Ramos (cell line): ENCODE measurements around the gene B3GNT8.
"Not testable (repeated sequence)": the region's sequence is repeated elsewhere in the genome, so short reads cannot be mapped to it uniquely, and the experiment has no call there.

Experiments
- in situ Hi-C: fragments of 300-500 bp; cut with MboI; formaldehyde crosslinking; loops from one replicate; pipeline ENCODE4 v1.14.3; 2022; ENCODE audit warnings: low sequenced_read_pairs; ENCODE audit not compliant: unreplicated experiment

Gene B3GNT8

GRCh38 chr19:41426952-41427646 lies at the start of gene B3GNT8:
B3GNT8 (minus strand) TSS chr19:41427374; CDS start chr19:41426778, 596 bp downstream.
- in situ Hi-C loops, result no loop called here

- in situ Hi-C loops, result no loop called here
Measured at GRCh38 chr19:41476583-41476982, 49.4 kb upstream of the B3GNT8 start.

DNA sequence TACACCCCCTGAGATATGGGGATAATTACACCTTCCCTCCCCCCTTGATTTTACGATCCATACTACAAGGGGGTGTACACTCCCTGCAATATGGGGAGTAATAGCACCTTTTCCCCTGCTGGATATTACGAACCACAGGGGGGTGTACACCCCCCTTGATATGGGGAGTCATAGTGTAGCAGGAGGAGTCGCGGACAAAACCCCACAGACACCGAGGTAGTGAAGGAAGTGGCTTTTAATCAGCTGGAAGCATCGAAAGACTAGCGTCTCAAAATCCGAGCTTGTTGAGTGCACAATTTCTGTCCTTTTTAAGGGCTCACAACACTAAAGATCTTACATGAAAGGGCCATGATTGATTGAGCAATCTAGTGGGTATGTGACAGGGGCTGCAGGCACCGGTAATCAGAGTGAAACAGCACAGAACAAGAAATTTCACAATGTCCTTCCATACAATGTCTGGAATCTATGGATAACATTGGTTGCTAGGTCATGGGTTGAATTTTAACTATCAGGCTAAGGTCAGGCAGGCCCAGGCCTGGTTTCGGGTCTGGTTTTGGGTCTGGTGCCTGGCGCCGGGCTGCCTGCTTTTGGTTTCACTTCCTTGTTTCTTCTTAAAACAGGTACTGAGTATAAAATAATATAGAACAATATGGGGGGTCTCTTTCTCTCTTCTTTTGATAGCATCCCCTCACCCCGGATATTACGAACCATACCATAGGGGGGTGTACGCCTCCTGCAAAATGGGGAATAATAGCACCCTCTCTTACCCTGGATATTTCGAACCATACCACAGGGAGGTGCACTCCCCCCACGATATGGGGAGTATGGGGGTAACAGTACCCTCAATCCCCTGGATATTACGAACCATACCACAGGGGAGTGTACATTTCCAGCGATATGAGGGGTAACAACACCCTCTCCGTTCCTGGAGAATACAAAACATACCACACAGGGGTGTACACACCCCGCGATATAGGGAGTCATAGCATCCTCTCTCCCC lies 36.4 kb upstream of the B3GNT8 start:
- in situ Hi-C loops, result not testable (repeated sequence)

DNA sequence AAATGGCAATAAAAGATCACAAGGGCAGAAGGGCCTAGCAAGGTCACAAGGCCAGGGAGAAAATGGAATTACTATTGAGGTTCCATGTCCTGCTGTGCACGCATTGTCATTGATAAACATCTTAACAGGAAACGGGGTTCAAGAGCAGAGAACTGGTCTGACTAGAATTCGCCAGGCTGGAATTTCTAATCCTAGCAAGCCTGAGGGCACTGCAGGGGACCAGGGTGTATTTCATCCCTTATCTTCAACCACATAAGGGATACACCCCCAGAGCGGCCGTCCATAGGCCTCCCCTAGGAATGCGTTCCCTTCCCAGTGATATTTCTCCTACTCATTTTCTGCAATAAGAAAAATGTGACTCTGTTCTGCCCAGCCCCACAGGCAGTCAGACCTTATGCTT lies 35.3 kb upstream of the B3GNT8 start:
- in situ Hi-C loops, result no loop called here

DNA sequence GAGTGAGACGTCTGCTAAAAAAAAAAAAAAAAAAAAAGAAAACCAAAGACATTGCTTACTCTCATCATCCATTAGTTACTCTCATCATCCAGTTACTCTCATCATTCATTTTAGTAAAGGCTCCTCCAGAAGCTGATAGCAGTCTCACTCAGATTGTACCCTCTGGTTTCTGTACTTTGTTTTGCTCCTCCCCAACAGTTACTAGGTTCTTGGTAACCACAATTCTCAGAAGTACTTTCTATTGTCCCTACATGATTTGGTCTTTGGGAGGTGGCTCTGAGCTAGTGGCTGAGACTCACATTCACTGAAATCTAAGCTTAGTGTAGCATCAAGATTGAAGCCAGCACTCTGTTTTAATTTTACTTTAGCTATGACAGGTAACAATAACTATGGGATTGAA lies 30.1 kb upstream of the B3GNT8 start:
- in situ Hi-C loops, result no loop called here

GRCh38 chr19:41456342-41456918 lies 29.3 kb upstream of the B3GNT8 start:
- in situ Hi-C loops, result no loop called here

DNA sequence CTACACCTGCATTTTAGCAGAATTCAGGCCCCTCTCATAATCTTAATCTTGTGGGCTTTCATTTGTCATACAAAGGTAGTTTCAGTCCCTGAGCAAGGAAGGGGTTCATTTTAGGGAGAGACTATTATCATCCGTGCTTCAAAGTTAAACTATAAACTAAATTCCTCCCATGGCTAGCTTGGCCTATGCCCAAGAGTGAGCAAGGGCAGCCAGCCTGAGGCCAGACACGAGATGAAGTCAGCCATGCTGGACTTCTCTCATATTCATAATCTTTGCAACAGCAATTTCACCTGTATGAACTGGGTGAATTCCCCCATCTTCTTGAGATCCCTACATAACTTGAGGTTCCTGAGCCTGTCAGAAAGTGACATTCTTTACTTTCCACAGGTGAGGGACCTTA lies 28.8 kb upstream of the B3GNT8 start:
- in situ Hi-C loops, result no loop called here

DNA sequence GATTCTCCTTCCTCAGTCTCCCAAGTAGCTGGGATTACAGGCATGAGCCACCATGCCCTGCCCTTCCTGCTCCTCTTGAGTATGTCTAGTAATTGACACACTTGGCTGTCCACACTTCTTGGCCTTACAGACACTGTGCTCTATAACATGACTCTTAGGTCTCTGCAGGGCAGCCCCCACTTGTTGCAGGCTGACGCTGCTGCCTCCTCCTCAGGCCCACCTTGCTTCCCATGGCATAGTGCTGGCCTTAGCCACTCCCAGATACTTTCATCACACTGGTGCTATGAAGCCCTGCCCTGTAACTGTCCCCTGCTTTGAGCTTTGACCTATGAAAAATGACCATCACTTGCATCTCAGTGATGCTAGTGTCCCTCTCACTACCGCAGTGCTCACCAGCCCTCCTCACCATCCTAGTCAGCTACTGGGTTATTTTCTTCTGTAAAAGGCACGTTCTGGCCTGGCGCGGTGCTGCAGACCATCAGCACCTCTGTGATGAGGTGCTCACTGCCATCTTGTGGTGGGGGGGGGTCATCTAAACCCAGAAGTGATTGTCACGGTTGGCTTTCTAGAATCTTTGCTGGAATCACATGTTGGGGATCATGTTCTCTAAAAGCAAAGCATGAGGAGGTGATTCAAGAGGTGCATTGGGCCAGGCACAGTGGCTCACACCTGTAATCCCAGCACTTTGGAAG lies 25.6 kb upstream of the B3GNT8 start:
- in situ Hi-C loops, result no loop called here

DNA sequence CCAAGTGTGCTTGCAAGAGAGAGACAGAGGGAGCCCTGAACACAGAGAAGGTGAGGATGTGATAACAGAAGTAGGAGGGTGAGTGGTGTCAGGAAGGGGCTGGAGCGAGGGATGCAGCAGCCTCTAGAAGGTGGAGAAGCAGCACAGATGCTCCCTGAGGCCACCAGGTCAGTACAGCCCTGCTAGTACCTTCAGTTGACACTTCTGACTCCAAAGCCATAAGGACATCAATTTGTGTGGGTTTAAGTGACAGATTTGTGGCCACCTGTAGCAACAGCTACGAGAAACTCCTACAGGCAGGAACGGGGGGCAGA lies 22.6 kb upstream of the B3GNT8 start:
- in situ Hi-C loops, result loop anchor here (5.0 kb wide), 1 partner anchor 122 kb away; no protein-coding TSS in a partner anchor

- in situ Hi-C loops, result loop anchor here (5.0 kb wide), 1 partner anchor 123 kb away; no protein-coding TSS in a partner anchor
Measured at GRCh38 chr19:41449079-41449864, 22.1 kb upstream of the B3GNT8 start.

DNA sequence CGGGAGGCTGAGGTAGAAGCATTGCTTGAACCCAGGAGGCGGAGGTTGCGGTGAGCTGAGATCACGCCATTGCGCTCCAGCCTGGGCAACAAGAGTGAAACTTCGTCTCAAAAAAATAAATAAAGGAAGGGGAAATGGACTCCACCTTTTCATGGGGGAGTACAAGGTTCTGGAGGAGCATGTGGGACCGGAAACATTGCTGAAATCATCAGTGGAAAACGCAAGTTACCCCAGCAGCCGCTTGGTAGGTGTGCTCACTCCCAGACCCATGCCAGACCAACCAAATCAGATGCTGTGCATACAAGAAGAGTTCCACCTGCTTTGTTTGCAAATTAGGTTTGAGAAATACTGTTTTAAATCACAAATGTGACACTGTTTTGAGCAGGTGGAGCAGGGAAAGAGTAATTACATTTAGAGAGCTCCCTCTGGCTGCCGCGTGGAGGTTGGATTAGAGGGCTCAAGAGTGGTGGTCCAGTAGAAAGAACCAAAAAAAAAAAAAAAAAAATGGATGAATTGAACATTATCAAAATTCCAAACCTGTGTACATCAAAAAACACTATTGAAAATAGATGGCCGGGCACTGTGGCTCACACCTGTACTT lies 20.7 kb upstream of the B3GNT8 start:
- in situ Hi-C loops, result loop anchor here (5.0 kb wide), 1 partner anchor 124 kb away; no protein-coding TSS in a partner anchor

GRCh38 chr19:41445575-41445974 lies 18.4 kb upstream of the B3GNT8 start:
- in situ Hi-C loops, result loop anchor here (5.0 kb wide), 1 partner anchor 127 kb away; no protein-coding TSS in a partner anchor

GRCh38 chr19:41443813-41444455 lies 16.8 kb upstream of the B3GNT8 start:
- in situ Hi-C loops, result no loop called here

- in situ Hi-C loops, result no loop called here
Measured at GRCh38 chr19:41442473-41443355, 15.5 kb upstream of the B3GNT8 start, which contains the start of gene ERICH4. ERICH4 (plus strand) TSS chr19:41443156; CDS start chr19:41443170, 14 bp downstream.

- in situ Hi-C loops, result no loop called here
Measured at GRCh38 chr19:41441321-41441945, 14.3 kb upstream of the B3GNT8 start.

DNA sequence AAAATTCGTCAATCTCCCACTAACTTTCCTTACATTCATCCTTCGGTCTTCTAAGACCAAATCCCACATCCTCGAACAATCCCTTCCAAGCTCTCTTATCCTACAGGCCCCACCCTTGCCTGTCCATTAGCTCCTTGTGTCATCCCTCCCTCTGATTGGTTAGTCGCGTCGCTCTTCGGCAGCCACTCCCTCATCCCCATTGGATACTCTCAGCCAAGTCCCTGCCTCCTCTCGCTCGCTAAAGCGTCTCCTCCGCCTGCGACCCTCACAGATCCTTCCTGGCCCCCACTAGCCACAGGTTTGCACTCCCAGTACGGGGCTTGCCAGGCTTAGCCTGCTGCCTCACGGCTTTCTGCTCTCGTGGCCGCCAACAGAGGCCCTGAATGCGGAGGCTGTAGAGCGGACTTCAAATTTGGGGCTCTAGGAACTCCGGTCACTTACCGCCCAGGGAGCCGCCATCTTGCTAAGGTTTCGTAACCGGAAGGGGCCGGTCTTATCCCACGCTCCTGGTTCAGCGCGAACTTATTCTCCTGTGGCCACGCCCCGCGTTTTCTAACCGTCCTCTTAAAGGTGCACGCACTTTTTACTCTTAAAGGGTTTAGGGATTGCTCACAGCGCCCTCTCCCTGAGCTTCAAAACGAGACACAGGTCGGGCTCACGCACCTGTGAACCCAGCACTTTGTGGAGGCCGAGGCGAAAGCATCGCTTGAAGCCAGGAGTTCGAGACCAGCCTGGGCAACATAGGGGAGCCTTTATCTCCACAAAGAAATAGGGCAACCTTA lies 12.5 kb upstream of the B3GNT8 start, which contains the start of gene DMAC2:
TSS of gene DMAC2 (minus strand) at position 472 of the 782 bp plus-strand sequence. CDS start at position 459, 13 bp downstream.
- in situ Hi-C loops, result no loop called here
